Measurements from ENCODE around the gene NSUN7. TPM values are rescaled to one million over a fixed set of nuclear protein-coding genes. Genes with fewer than 3 reads are reported as not detected.

Gene NSUN7
- total RNA-seq, 4 donors from 2014 or later: 2.1 to 8.7 (median 2.9) TPM

DNA sequence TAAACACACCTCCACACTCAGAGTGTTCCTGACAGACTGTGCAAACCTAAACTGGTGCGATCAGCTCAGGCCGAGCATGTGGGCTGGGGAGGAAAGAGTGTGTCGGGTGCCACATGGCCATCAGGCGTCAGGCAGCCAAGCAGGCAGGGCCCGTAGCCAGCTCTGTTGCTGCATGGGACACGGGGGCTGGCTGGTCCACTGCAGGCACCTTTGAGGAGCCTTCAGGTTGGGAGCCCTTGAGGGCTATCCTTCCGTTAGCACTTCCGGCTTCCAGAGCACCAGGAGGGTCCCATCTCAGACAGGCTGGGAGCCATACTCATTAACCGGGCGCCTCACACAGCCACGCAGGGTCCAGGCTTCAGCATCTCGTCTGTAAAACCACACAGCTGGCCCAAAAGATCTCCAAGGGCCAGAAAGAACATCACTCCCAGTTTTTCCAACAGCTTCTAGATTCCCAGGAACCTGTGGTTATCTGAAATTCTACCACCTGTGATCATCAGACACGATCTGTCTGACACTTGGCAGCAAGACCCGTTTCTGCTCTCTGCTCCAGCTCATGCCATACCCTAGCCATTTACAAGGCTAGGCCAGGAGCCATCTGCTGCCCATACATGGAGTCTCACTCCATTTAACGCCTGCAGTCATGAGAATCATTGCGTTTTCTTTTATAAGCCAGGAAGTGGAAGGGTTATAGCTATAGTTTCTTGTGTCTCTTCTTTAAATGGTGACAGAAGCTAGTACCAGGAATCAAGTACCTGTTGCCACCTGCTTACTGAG lies 87.5 kb downstream of the NSUN7 start:
- H3K27ac ChIP-seq: no peak overlapping the region
- no peaks in the 10 kb centered on the region for H3K4me1 ChIP-seq
- ATAC-seq: no peak
- no peaks in the 10 kb centered on the region for H3K27me3 ChIP-seq
- H3K36me3 ChIP-seq: peaks cover 0 to 50% of the 10 kb centered on the region in 2 donors
- 39 to 64% methylated on average over 3 to 10 of the region's 16 CpGs for WGBS, 2 donors (ENCODE audit: low coverage in 1 of 2)
- TF ChIP-seq POLR2AphosphoS5 (IDR thresholded peaks at IDR 0.05) (no peak), EP300 (IDR thresholded peaks at IDR 0.05) (no peak), POLR2A (IDR thresholded peaks at IDR 0.05) (no peak)
- TF ChIP-seq, protein P1, sequence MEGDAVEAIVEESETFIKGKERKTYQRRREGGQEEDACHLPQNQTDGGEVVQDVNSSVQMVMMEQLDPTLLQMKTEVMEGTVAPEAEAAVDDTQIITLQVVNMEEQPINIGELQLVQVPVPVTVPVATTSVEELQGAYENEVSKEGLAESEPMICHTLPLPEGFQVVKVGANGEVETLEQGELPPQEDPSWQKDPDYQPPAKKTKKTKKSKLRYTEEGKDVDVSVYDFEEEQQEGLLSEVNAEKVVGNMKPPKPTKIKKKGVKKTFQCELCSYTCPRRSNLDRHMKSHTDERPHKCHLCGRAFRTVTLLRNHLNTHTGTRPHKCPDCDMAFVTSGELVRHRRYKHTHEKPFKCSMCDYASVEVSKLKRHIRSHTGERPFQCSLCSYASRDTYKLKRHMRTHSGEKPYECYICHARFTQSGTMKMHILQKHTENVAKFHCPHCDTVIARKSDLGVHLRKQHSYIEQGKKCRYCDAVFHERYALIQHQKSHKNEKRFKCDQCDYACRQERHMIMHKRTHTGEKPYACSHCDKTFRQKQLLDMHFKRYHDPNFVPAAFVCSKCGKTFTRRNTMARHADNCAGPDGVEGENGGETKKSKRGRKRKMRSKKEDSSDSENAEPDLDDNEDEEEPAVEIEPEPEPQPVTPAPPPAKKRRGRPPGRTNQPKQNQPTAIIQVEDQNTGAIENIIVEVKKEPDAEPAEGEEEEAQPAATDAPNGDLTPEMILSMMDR (IDR thresholded peaks at IDR 0.05): no peak
- H3K4me3 ChIP-seq: no peak overlapping the region
- H3K9me3 ChIP-seq: no peaks in the 10 kb centered on the region

- Histone ChIP-seq H3K27me3 (no peaks in the 10 kb centered on the region), H3K4me3 (no peak overlapping the region), H3K4me1 (no peaks in the 10 kb centered on the region), H3K27ac (no peak overlapping the region), H3K36me3 (peaks cover 0 to 36% of the 10 kb centered on the region in 2 donors), H3K9me3 (no peaks in the 10 kb centered on the region)
- 87% methylated on average over 3 to 4 of the region's 4 CpGs for WGBS, 2 donors (ENCODE audit: low coverage in 1 of 2)
- TF ChIP-seq, protein P1 (IDR thresholded peaks at IDR 0.05): no peak
- TF ChIP-seq POLR2AphosphoS5 (IDR thresholded peaks at IDR 0.05) (no peak), EP300 (IDR thresholded peaks at IDR 0.05) (no peak), POLR2A (IDR thresholded peaks at IDR 0.05) (no peak)
- ATAC-seq: no peak
Observed at GRCh38 chr4:40838742-40839141, 89.0 kb downstream of the NSUN7 start.

DNA sequence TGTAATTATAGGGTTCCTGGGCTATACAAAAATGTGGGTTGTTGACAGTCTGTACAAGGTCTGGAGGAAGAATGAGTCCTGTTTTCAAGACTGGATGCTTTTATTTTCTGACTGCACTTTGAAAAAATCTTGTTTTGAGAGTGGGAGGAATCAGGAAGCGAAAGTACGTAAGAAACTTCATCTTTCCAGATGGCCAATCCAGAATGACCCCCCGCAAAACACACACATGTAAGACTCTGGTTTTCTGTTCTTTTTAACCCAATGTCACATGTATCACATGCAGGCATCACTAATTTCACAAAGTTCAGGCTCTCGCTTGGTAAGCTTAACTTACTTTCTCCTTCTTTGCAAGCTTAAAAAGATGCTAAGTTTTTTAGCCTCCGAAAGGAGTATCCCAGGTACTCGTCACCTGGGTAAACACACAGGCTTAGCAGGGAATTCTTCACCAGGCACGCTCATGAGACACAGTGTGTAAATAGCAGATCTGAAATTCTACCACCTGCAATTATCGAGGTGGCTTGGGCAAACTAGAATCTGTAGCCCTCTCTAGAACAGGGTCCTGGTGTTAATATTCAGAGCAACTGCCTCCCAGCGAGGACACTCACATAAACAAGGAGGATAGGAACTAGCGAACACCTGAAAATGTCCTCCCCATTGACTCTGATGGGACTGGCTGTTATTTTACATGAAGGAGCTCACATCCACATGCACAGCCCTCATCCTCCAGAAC lies 90.7 kb downstream of the NSUN7 start:
- Histone ChIP-seq H3K36me3 (peaks cover 0 to 20% of the 10 kb centered on the region in 2 donors), H3K4me1 (peaks cover 0 to 11% (median 0%) of the 10 kb centered on the region in 3 donors), H3K27me3 (no peaks in the 10 kb centered on the region), H3K4me3 (no peak overlapping the region), H3K27ac (no peak overlapping the region), H3K9me3 (no peaks in the 10 kb centered on the region)
- ATAC-seq: no peak
- 82 to 87% methylated on average over 8 to 9 of the region's 10 CpGs for WGBS, 2 donors (ENCODE audit: low coverage in 1 of 2)
- TF ChIP-seq, protein P1 (IDR thresholded peaks at IDR 0.05): no peak

GRCh38 chr4:40840985-40841571 lies 91.3 kb downstream of the NSUN7 start:
- H3K36me3 ChIP-seq: peaks cover 0 to 13% of the 10 kb centered on the region in 2 donors
- no peak overlapping the region for H3K4me3 ChIP-seq
- no peaks in the 10 kb centered on the region for H3K9me3 ChIP-seq
- peaks cover 0 to 16% (median 0%) of the 10 kb centered on the region in 3 donors for H3K4me1 ChIP-seq
- TF ChIP-seq POLR2A (IDR thresholded peaks at IDR 0.05) (no peak), POLR2AphosphoS5 (IDR thresholded peaks at IDR 0.05) (no peak), EP300 (IDR thresholded peaks at IDR 0.05) (no peak)
- TF ChIP-seq, protein P1 (IDR thresholded peaks at IDR 0.05): peak in 2 of 4 experiments; percentile 34 to 54
- 69 to 89% methylated on average over 4 to 5 of the region's 7 CpGs for WGBS, 2 donors (ENCODE audit: low coverage in 1 of 2)
- ATAC-seq: peak; percentile 56
- no peak overlapping the region for H3K27ac ChIP-seq
- H3K27me3 ChIP-seq: no peaks in the 10 kb centered on the region

All from gastroesophageal sphincter (tissue), 4 donors.